H1 (cell line): ENCODE results near the gene TBC1D2. TPM values are rescaled to one million over a fixed set of nuclear protein-coding genes. Genes with fewer than 3 reads are reported as not detected.

Experiments
- HDAC2 ChIP-seq, 2 experiments: fragments of 300-600 bp in 1 of 2; sonication (generic) in 1 of 2; IDR thresholded peaks; 2 replicates each; pipeline ENCODE4 v1.6.1; 2011 to 2012; ENCODE audit warnings: low read depth in 2 of 2, low read length in 2 of 2, mild to moderate bottlenecking in 2 of 2, moderate library complexity in 2 of 2, borderline replicate concordance in 1 of 2, inconsistent platforms in 1 of 2
- polyA plus RNA-seq, 7 experiments: library from polyadenylated mRNA; depleted of rRNA in 3 of 7; stranded (reverse) in 5 of 7; unstranded in 2 of 7; fragments of >200 nt in 5 of 7; fragments of 200-250 nt in 2 of 7; gene quantifications; 1 replicate in 5 of 7; 2 replicates in 1 of 7; 4 replicates in 1 of 7; pipeline versions ENCODE4 v1.2.1 to v1.2.3, GENCODE V29; 2011 to 2013; ENCODE audit warnings: missing spikeins in 2 of 7, mixed read lengths in 2 of 7
- total RNA-seq: library from RNA; stranded (reverse); fragmentation: NEBNext Ultra II Directional; extraction: Animal tissue kit (Norgen Biotek cat#: 25700); gene quantifications from 2 replicates; pipeline ENCODE4 v1.2.1, GENCODE V29; 2021

The TBC1D2 gene
- total and polyA plus RNA-seq, 2 of the 8 experiments (the other 6 are each of a cell fraction or from before 2014, with no cell fraction given) = 7.4 TPM

- TF ChIP-seq HDAC2 (IDR thresholded peaks at IDR 0.05; ENCODE audit: borderline replicate concordance in 1 of 2, low read depth in 2 of 2, low read length in 2 of 2) = no peak
Measured at GRCh38 chr9:98211260-98211659, 44.2 kb downstream of the TBC1D2 start (continued).
